SU-DHL-6 (cell line): ENCODE measurements around the gene SERPINB6.

Experiments used
- H2AFZ ChIP-seq: fragments of 200-600 bp; sonication (generic); 2 replicates; pipeline ENCODE4 v1.6.1; 2014; ENCODE audit warnings: low read depth, mild to moderate bottlenecking, moderate library complexity, mixed read lengths, antibody characterized with exemption, low read length; ENCODE audit not compliant: severe bottlenecking
- H3F3A ChIP-seq: fragments of 200-600 bp; shearing (Covaris generic); 2 replicates; pipeline ENCODE4 v1.6.0; 2016; ENCODE audit warnings: antibody characterized with exemption, mild to moderate bottlenecking; ENCODE audit not compliant: insufficient read depth
- H3K27ac ChIP-seq: fragments of 200-600 bp; sonication (generic); 2 replicates; pipeline ENCODE4 v1.5.1; 2016; ENCODE audit warnings: low read depth, mild to moderate bottlenecking, low read length, moderate library complexity, mixed read lengths
- H3K27me3 ChIP-seq: fragments of 200-600 bp; sonication (generic), shearing (Covaris generic); 2 replicates; pipeline ENCODE4 v1.6.0; 2014; ENCODE audit warnings: mild to moderate bottlenecking, low read length
- H3K36me3 ChIP-seq: fragments of 200-600 bp; sonication (generic); 2 replicates; pipeline ENCODE4 v1.6.1; 2014; ENCODE audit warnings: mild to moderate bottlenecking, low read length, mixed read lengths
- H3K4me2 ChIP-seq: fragments of 300-600, 200-600 bp; shearing (Covaris generic), sonication (generic); 2 replicates; pipeline ENCODE4 v1.6.0; 2014; ENCODE audit warnings: low read length, low read depth, mild to moderate bottlenecking; ENCODE audit not compliant: poor library complexity, severe bottlenecking
- H3K4me3 ChIP-seq: fragments of 200-600 bp; sonication (generic); 2 replicates; pipeline ENCODE4 v1.5.1; 2014; ENCODE audit warnings: antibody characterized with exemption, low read length, mild to moderate bottlenecking, mixed read lengths; ENCODE audit not compliant: insufficient read depth, poor library complexity, severe bottlenecking
- H3K79me2 ChIP-seq: fragments of 200-600 bp; sonication (generic); 2 replicates; pipeline ENCODE4 v1.6.1; 2014; ENCODE audit warnings: mild to moderate bottlenecking, low read length, moderate library complexity; ENCODE audit not compliant: insufficient read depth
- H3K9ac ChIP-seq: fragments of 200-600 bp; sonication (generic); 2 replicates; pipeline ENCODE4 v1.7.0; 2014; ENCODE audit warnings: mild to moderate bottlenecking, low read length
- H3K9me2 ChIP-seq: fragments of 200-600 bp; sonication (generic); replicated peaks from 2 replicates; pipeline ENCODE4 v1.6.1; 2014; ENCODE audit warnings: low read length; ENCODE audit not compliant: insufficient read depth
- H3K9me3 ChIP-seq: fragments of 200-600 bp; sonication (generic); 2 replicates; pipeline ENCODE4 v1.6.1; 2014; ENCODE audit warnings: low read length, mixed read lengths; ENCODE audit not compliant: insufficient read depth
- H4K20me1 ChIP-seq: fragments of 200-600 bp; sonication (generic); 2 replicates; pipeline ENCODE4 v1.6.1; 2014; ENCODE audit warnings: low read depth, mild to moderate bottlenecking, antibody characterized with exemption, low read length, moderate library complexity, mixed read lengths
- EZH2phosphoT487 ChIP-seq: fragments of 200-600 bp; sonication (generic), shearing (Covaris generic); conservative IDR thresholded peaks from 2 replicates; pipeline ENCODE4 v1.6.1; 2018; ENCODE audit warnings: mild to moderate bottlenecking, antibody characterized with exemption, low read length, moderate library complexity, mixed read lengths
- TF ChIP-seq, protein P1 (sequence below): fragments of 200-600 bp; sonication (generic); IDR thresholded peaks from one replicate; pipeline ENCODE4 v1.5.1; 2017; ENCODE audit warnings: antibody characterized with exemption, mild to moderate bottlenecking, low read length, moderate library complexity; ENCODE audit not compliant: insufficient read depth, poor library complexity, severe bottlenecking

The SERPINB6 gene

DNA sequence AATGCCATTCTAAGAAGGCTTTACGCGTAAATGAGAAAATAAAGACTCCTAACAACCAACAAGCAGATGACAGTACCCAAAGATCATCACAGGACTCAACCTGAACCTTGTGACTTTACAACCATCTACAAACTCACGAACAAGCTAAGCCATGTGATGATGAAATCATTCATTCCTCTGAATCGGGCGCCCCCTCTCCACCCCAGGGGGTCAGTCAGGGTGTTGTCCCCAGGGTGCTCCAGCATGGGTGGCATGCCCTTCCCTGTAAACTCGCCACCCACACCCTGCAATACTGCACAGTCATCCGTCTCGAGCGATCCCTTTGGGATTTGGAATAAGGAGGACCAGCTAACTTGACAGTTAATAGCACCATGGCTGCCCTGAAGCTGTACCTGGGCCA is 12.6 kb downstream of the SERPINB6 start:
- H3K4me2 ChIP-seq, result no peak overlapping the region
- TF ChIP-seq EZH2phosphoT487, result no peak
- TF ChIP-seq, protein P1, sequence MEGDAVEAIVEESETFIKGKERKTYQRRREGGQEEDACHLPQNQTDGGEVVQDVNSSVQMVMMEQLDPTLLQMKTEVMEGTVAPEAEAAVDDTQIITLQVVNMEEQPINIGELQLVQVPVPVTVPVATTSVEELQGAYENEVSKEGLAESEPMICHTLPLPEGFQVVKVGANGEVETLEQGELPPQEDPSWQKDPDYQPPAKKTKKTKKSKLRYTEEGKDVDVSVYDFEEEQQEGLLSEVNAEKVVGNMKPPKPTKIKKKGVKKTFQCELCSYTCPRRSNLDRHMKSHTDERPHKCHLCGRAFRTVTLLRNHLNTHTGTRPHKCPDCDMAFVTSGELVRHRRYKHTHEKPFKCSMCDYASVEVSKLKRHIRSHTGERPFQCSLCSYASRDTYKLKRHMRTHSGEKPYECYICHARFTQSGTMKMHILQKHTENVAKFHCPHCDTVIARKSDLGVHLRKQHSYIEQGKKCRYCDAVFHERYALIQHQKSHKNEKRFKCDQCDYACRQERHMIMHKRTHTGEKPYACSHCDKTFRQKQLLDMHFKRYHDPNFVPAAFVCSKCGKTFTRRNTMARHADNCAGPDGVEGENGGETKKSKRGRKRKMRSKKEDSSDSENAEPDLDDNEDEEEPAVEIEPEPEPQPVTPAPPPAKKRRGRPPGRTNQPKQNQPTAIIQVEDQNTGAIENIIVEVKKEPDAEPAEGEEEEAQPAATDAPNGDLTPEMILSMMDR, result no peak
- H3K9me2 ChIP-seq, result no peaks in the 10 kb centered on the region

DNA sequence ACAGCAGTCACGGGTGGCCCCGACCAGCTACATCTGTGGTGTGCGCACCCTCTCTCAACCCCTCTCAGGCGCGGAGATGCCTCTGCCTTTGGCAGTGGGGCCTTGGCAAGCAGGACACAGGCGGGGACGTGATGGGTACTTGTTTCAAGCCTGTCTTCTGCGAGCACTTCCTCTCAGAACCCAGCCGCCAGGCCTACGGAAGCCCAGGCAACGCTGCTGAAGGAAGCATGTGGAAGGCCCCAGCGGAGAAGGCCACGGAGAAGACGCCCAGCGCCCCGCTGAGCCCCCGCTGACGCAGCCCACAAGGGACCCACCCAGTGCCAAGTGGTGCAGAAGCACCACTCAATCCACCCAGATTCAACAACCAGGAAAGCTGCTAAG is 13.0 kb downstream of the SERPINB6 start:
- H3K4me3 ChIP-seq, result no peak overlapping the region
- H3K4me2 ChIP-seq, result no peak overlapping the region
- H3K9ac ChIP-seq, result no peak overlapping the region
- no peak for TF ChIP-seq EZH2phosphoT487
- TF ChIP-seq, protein P1, result no peak
- H2AFZ ChIP-seq, result no peak overlapping the region
- H3K36me3 ChIP-seq, result no peaks in the 10 kb centered on the region
- no peaks in the 10 kb centered on the region for H4K20me1 ChIP-seq
- H3K9me3 ChIP-seq, result no peaks in the 10 kb centered on the region
- no peaks in the 10 kb centered on the region for H3K27me3 ChIP-seq
- no peaks in the 10 kb centered on the region for H3K9me2 ChIP-seq
- no peaks in the 10 kb centered on the region for H3K79me2 ChIP-seq
- H3K27ac ChIP-seq, result no peak overlapping the region
- H3F3A ChIP-seq, result peaks cover 2% of the 10 kb centered on the region; the same call in 1 of the 2 replicates

More for the DNA sequence above, 12.6 kb downstream of the SERPINB6 start:
- Histone ChIP-seq H4K20me1 (no peaks in the 10 kb centered on the region), H3K27ac (no peak overlapping the region), H3K27me3 (no peaks in the 10 kb centered on the region), H3K9ac (no peak overlapping the region), H3K4me3 (no peak overlapping the region), H3K9me3 (no peaks in the 10 kb centered on the region), H2AFZ (no peak overlapping the region), H3K79me2 (no peaks in the 10 kb centered on the region), H3F3A (no peaks in the 10 kb centered on the region), H3K36me3 (no peaks in the 10 kb centered on the region)

DNA sequence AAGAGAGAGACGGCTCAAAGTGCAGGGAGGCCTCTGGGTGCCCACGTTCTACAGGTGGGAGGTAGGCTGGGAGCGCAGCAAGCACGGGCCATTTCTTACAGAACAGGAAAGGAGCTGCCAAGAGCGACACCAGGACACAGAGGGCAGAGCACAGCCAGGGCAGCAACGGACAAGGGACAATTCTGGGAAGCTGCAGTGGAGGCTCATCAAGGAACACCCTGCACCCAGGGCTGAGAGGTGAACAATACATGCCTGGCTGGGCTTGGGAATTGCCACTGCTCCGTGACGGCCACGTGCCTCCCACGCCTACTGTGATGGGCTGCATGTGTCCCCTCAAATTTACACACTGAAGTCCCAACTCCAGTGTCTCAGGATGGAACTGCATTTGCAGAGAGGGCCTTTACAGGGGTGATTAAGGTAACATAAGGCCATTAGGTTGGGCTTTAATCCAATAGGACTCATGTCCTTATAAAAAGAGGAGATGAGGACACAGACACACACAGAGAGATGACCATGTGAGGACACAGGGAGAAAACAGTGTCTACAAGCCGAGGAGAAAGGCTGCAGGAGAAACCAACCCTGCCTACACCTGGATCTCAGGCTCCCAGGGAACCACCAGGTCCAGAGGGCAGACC is 13.6 kb downstream of the SERPINB6 start:
- H3K27ac ChIP-seq, result no peak overlapping the region
- no peak overlapping the region for H3K4me2 ChIP-seq
- no peaks in the 10 kb centered on the region for H3K36me3 ChIP-seq
- no peaks in the 10 kb centered on the region for H4K20me1 ChIP-seq
- no peak overlapping the region for H2AFZ ChIP-seq
- H3K4me3 ChIP-seq, result no peak overlapping the region
- TF ChIP-seq, protein P1, result no peak
- TF ChIP-seq EZH2phosphoT487, result no peak
- H3K9ac ChIP-seq, result no peak overlapping the region
- H3K27me3 ChIP-seq, result no peaks in the 10 kb centered on the region
- no peaks in the 10 kb centered on the region for H3K79me2 ChIP-seq
- no peaks in the 10 kb centered on the region for H3K9me3 ChIP-seq
- peaks cover 4% of the 10 kb centered on the region; the same call in 1 of the 2 replicates for H3F3A ChIP-seq
- H3K9me2 ChIP-seq, result no peaks in the 10 kb centered on the region
